HepG2 (cell line): ENCODE results near the gene GLG1. TPM values are rescaled to one million over a fixed set of nuclear protein-coding genes. Genes with fewer than 3 reads are reported as not detected.

ENCODE experiments used
- ATAC-seq: fragments of 200-7000 bp; cut with Tn5 transposase; 3 replicates; pipeline ENCODE4 v1.9.1; 2020; ENCODE audit warnings: mild to moderate bottlenecking, moderate library complexity
- BruUV-seq: library from RNA; stranded (reverse); fragments of 400-500 nt; replicated peaks from 2 replicates; lab custom pipeline; 2021; lab: Mats Ljungman, UMichigan
- CTCF ChIA-PET: fragments of 300-600 bp; formaldehyde crosslinking; extraction: SDS; loops from one replicate; lab custom pipeline; 2021; ENCODE audit warnings: low total read pairs, inconsistent platforms, low intra/inter-chr PET ratio; lab: Yijun Ruan, JAX
- POLR2A ChIA-PET: fragments of 350-600 bp; sonication (Branson Sonifier 250); formaldehyde crosslinking; loops from one replicate; lab custom pipeline; 2020; ENCODE audit warnings: antibody characterized with exemption, inconsistent platforms; lab: Yijun Ruan, JAX
- DNase-seq: peaks from one replicate; pipeline ENCODE4 v3.0.0-alpha.2; 2015; ENCODE audit warnings: low spot score
- FAIRE-seq: peaks from 3 replicates; lab custom pipeline; 2011; peaks lifted over from hg19 to GRCh38; lab: Jason Lieb, UNC
- H2AFZ ChIP-seq: one replicate; pipeline ENCODE4 v1.6.1; 2011; ENCODE audit warnings: low read length, inconsistent platforms
- H3K27ac ChIP-seq: fragments of 300-600 bp; 3 replicates; pipeline ENCODE4 v1.8.0; 2011; ENCODE audit warnings: mixed run types, mild to moderate bottlenecking, mixed read lengths, low read length, inconsistent platforms; ENCODE audit not compliant: insufficient read depth; ENCODE audit errors: extremely low read length
- H3K27me3 ChIP-seq, 2 experiments: fragments of 200-600 bp in 1 of 2; 2 replicates in 1 of 2; 3 replicates in 1 of 2; pipeline versions ENCODE4 v1.6.0 to v1.8.0; 2011; ENCODE audit warnings: low read length in 2 of 2, mild to moderate bottlenecking in 2 of 2, moderate library complexity in 2 of 2, inconsistent platforms in 1 of 2; ENCODE audit not compliant: insufficient read depth in 2 of 2, control insufficient read depth in 1 of 2
- H3K36me3 ChIP-seq, 2 experiments: fragments of 200-600 bp in 1 of 2; replicated peaks in 1 of 2; 2 replicates in 1 of 2; 3 replicates in 1 of 2; pipeline versions ENCODE4 v1.5.1 to v1.8.0; 2011; ENCODE audit warnings: low read length in 2 of 2, inconsistent platforms in 1 of 2; ENCODE audit not compliant: insufficient read depth in 2 of 2, control insufficient read depth in 1 of 2
- H3K4me1 ChIP-seq: 2 replicates; pipeline ENCODE4 v1.5.1; 2012; ENCODE audit warnings: low read length, inconsistent platforms; ENCODE audit not compliant: insufficient read depth
- H3K4me2 ChIP-seq: 2 replicates; pipeline ENCODE4 v1.6.0; 2011; ENCODE audit warnings: low read depth, low read length, inconsistent platforms
- H3K4me3 ChIP-seq, 3 experiments: fragments of 200-600 bp in 1 of 3; sonication (generic), shearing (Covaris generic) in 1 of 3; replicated peaks in 1 of 3; 2 replicates each; pipeline ENCODE4 v1.5.1; 2011 to 2016; ENCODE audit warnings: low read length in 3 of 3, inconsistent platforms in 2 of 3, low read depth in 2 of 3, mild to moderate bottlenecking in 2 of 3, control low read depth in 1 of 3, mixed read lengths in 1 of 3; ENCODE audit not compliant: insufficient read depth in 1 of 3
- H3K79me2 ChIP-seq: one replicate; pipeline ENCODE4 v1.6.1; 2011; ENCODE audit warnings: low read length, inconsistent platforms; ENCODE audit not compliant: insufficient read depth
- H3K9ac ChIP-seq: 2 replicates; pipeline ENCODE4 v1.6.0; 2011; ENCODE audit warnings: mild to moderate bottlenecking, low read depth, low read length, inconsistent platforms; ENCODE audit not compliant: insufficient read depth
- H3K9me3 ChIP-seq: 2 replicates; pipeline ENCODE4 v1.5.1; 2012; ENCODE audit warnings: mild to moderate bottlenecking, low read length
- H4K20me1 ChIP-seq: 2 replicates; pipeline ENCODE4 v1.6.0; 2011; ENCODE audit warnings: inconsistent platforms, mild to moderate bottlenecking, low read length, moderate library complexity; ENCODE audit not compliant: insufficient read depth
- CEBPG ChIP-seq: IDR thresholded peaks from 2 replicates; pipeline ENCODE4 v1.6.1; 2016
- CREB1 ChIP-seq, 2 experiments: fragments of 450-650 bp in 1 of 2; IDR thresholded peaks; 2 replicates each; pipeline ENCODE4 v1.6.1; 2016 to 2017; ENCODE audit warnings: control low read depth in 1 of 2, mild to moderate bottlenecking in 1 of 2, missing compliant biosample characterization in 1 of 2, missing genetic modification characterization in 1 of 2
- ETS1 ChIP-seq: sonication (generic); formaldehyde crosslinking; IDR thresholded peaks from 2 replicates; pipeline ENCODE4 v1.4.0; 2020; ENCODE audit warnings: missing genetic modification reagents
- FOSL1 ChIP-seq: sonication (generic); formaldehyde crosslinking; IDR thresholded peaks from 2 replicates; pipeline ENCODE4 v1.9.0; 2021; ENCODE audit warnings: missing genetic modification reagents, borderline replicate concordance
- FOXJ3 ChIP-seq: sonication (generic); formaldehyde crosslinking; IDR thresholded peaks from 2 replicates; pipeline ENCODE4 v1.4.0; 2020; ENCODE audit warnings: missing genetic modification reagents, mild to moderate bottlenecking, borderline replicate concordance
- GMEB1 ChIP-seq: sonication (generic); formaldehyde crosslinking; IDR thresholded peaks from 2 replicates; pipeline ENCODE4 v1.5.1; 2020; ENCODE audit warnings: missing genetic modification reagents, mild to moderate bottlenecking, borderline replicate concordance
- ZNF713 ChIP-seq: sonication (generic); formaldehyde crosslinking; IDR thresholded peaks from 2 replicates; pipeline ENCODE4 v1.4.0; 2020; ENCODE audit warnings: mild to moderate bottlenecking, missing genetic modification reagents
- ZSCAN21 ChIP-seq: sonication (generic); formaldehyde crosslinking; IDR thresholded peaks from 2 replicates; pipeline ENCODE4 v1.8.0; 2022; ENCODE audit warnings: mild to moderate bottlenecking, missing genetic modification reagents, moderate library complexity, borderline replicate concordance
- ZUFSP ChIP-seq: sonication (generic); formaldehyde crosslinking; IDR thresholded peaks from 2 replicates; pipeline ENCODE4 v1.9.0; 2021; ENCODE audit warnings: missing genetic modification reagents, mild to moderate bottlenecking, borderline replicate concordance
- WGBS: methylation state at CpG from one replicate; pipeline ENCODE4 v1.1.6; 2017; ENCODE audit warnings: low lambda C conversion rate; 5-methylcytosine and 5-hydroxymethylcytosine counted together
- in situ Hi-C: cut with HindIII; loops from 2 replicates; pipeline ENCODE4 v1.10.0; 2017; ENCODE audit warnings: low pct_unique_long_range_greater_than_20kb; ENCODE audit not compliant: extremely low pct_ligation_motif_present
- intact Hi-C: fragments of 100-400 bp; cut with micrococcal nuclease; formaldehyde crosslinking; loops from one replicate; pipeline ENCODE4 v1.10.0; 2022; ENCODE audit not compliant: unreplicated experiment
- polyA plus RNA-seq, 8 experiments: library from polyadenylated mRNA; depleted of rRNA in 3 of 8; stranded (reverse) in 7 of 8; unstranded in 1 of 8; fragments of >200 nt; fragmentation: Illumina TruSeq in 4 of 8; extraction: Trizol in 4 of 8; gene quantifications; 2 replicates each; pipeline versions ENCODE4 v1.2.1 to v1.2.3, GENCODE V29; 2011 to 2016; ENCODE audit warnings: low read depth in 4 of 8, missing spikeins in 1 of 8, mixed read lengths in 1 of 8; ENCODE audit not compliant: insufficient read depth in 1 of 8
- total RNA-seq, 5 experiments: library from RNA; depleted of rRNA; stranded (reverse); fragments of >200 nt; fragmentation: Illumina TruSeq; extraction: Trizol; gene quantifications; 2 replicates each; pipeline ENCODE4 v1.2.3, GENCODE V29; 2016; ENCODE audit warnings: low read depth in 1 of 5
- TF ChIP-seq, protein P1 (sequence below): sonication (generic); formaldehyde crosslinking; IDR thresholded peaks from 2 replicates; pipeline ENCODE4 v1.4.0; 2020; ENCODE audit warnings: missing genetic modification reagents
- TF ChIP-seq, protein P2 (sequence below): sonication (generic); formaldehyde crosslinking; IDR thresholded peaks from 2 replicates; pipeline ENCODE4 v1.5.0; 2020; ENCODE audit warnings: missing genetic modification reagents

Gene GLG1
- total and polyA plus RNA-seq, 2 of the 13 experiments (the other 11 are each of a cell fraction or from before 2014, with no cell fraction given) = 87.7 to 141 TPM

- BruUV-seq = TSS peak; percentile 100
- peaks cover 41% of the 10 kb centered on the region for H3K79me2 ChIP-seq
- CTCF ChIA-PET = no interaction called here
- H3K4me1 ChIP-seq = peaks cover 57% of the 10 kb centered on the region
- 29% methylated on average over 14 of the region's 14 CpGs for WGBS
- H3K27me3 ChIP-seq = peaks cover 0 to 3% of the 10 kb centered on the region in 2 experiments; a peak in 1 of 5 replicates
- peak overlapping the region; percentile 88 for H3K4me2 ChIP-seq
- ATAC-seq = peak; percentile 10
- peak; percentile 68 for DNase-seq
- H2AFZ ChIP-seq = peak overlapping the region; percentile 65
- H3K36me3 ChIP-seq = no peaks in the 10 kb centered on the region
- intact Hi-C loops = loop anchor here (5.0 to 10.0 kb wide), 3 partner anchors 35 to 133 kb away; no protein-coding TSS in a partner anchor
- H3K27ac ChIP-seq = peak overlapping the region; percentile 81
- in situ Hi-C loops = no loop called here
- peak overlapping the region; percentile 73 to 99 (median 89) for H3K4me3 ChIP-seq
- H3K9me3 ChIP-seq = no peaks in the 10 kb centered on the region
- H4K20me1 ChIP-seq = peaks cover 28% of the 10 kb centered on the region
- FAIRE-seq = no peak
- POLR2A ChIA-PET = interaction anchor here (0.6 to 2.5 kb wide), 17 partner anchors 10 to 698 kb away, joined by 3 to 26 read pairs (median 5); partner anchors contain the start of gene RFWD3
- H3K9ac ChIP-seq = peak overlapping the region; percentile 90
- no peak for TF ChIP-seq CREB1 (IDR thresholded peaks at IDR 0.05)
- TF ChIP-seq CREB1 (CRISPR knock-in tag; IDR thresholded peaks at IDR 0.05) = 0 out of 2 replicates have a peak, but pooled peaks have one; percentile 42
- TF ChIP-seq, protein P1, sequence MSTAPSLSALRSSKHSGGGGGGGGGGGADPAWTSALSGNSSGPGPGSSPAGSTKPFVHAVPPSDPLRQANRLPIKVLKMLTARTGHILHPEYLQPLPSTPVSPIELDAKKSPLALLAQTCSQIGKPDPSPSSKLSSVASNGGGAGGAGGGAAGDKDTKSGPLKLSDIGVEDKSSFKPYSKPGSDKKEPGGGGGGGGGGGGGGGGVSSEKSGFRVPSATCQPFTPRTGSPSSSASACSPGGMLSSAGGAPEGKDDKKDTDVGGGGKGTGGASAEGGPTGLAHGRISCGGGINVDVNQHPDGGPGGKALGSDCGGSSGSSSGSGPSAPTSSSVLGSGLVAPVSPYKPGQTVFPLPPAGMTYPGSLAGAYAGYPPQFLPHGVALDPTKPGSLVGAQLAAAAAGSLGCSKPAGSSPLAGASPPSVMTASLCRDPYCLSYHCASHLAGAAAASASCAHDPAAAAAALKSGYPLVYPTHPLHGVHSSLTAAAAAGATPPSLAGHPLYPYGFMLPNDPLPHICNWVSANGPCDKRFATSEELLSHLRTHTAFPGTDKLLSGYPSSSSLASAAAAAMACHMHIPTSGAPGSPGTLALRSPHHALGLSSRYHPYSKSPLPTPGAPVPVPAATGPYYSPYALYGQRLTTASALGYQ = peak; percentile 4; the same call in 1 of the 2 replicates
- TF ChIP-seq FOSL1 = no peak
- 0 out of 2 replicates have a peak, but pooled peaks have one; percentile 8 for TF ChIP-seq FOXJ3 (CRISPR knock-in tag)
- peak; percentile 59; the same call in 1 of the 2 replicates for TF ChIP-seq CEBPG (CRISPR knock-in tag)
- TF ChIP-seq, protein P2, sequence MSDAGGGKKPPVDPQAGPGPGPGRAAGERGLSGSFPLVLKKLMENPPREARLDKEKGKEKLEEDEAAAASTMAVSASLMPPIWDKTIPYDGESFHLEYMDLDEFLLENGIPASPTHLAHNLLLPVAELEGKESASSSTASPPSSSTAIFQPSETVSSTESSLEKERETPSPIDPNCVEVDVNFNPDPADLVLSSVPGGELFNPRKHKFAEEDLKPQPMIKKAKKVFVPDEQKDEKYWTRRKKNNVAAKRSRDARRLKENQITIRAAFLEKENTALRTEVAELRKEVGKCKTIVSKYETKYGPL (CRISPR knock-in tag) = no peak
- no peak for TF ChIP-seq ZUFSP (CRISPR knock-in tag)
- no peak for TF ChIP-seq ZNF713
- 0 out of 2 replicates have a peak, but pooled peaks have one; percentile 6 for TF ChIP-seq ETS1 (CRISPR knock-in tag)
- TF ChIP-seq GMEB1 (CRISPR knock-in tag) = 0 out of 2 replicates have a peak, but pooled peaks have one; percentile 40
- no peak for TF ChIP-seq ZSCAN21
These were observed 522 bp upstream of the GLG1 start for GRCh38 chr16:74607310-74607961.
